Measurements from ENCODE around the gene PSMB2. TPM values are rescaled to one million over a fixed set of nuclear protein-coding genes. Genes with fewer than 3 reads are reported as not detected.
"Not testable (repeated sequence)": the region's sequence is repeated elsewhere in the genome, so short reads cannot be mapped to it uniquely, and the experiment has no call there.

PSMB2 gene
- 10 to 100 TPM; 76.4 to 78.1 TPM for total RNA-seq

- ChIA-PET CTCF (interaction anchor here (0.7 kb wide), 1 partner anchor 85 kb away, joined by 6 read pairs; no protein-coding TSS in a partner anchor), POLR2A (interaction anchor here (0.7 to 2.3 kb wide), 5 partner anchors 13 to 128 kb away, joined by 3 to 8 read pairs (median 5); partner anchors contain the start of gene CLSPN)
- peak within 1 kb of the TSS; percentile 100 for H3K4me3 Mint-ChIP-seq
Observed at GRCh38 chr1:35641233-35641866, at the start of gene PSMB2. TSS of gene PSMB2 (minus strand) at chr1:35641526. CDS start at chr1:35641432, 94 bp downstream.

GRCh38 chr1:35691080-35691479 is 49.8 kb upstream of the PSMB2 start:
- H3K9me3 Mint-ChIP-seq, result no peaks in the 10 kb centered on the region
- no peaks in the 10 kb centered on the region for H3K4me1 Mint-ChIP-seq
- H3K27ac Mint-ChIP-seq, result no peak overlapping the region
- no peaks in the 10 kb centered on the region for H3K36me3 Mint-ChIP-seq (ENCODE audit: low read depth)
- DNase-seq, result no peak
- peaks cover 30% of the 10 kb centered on the region for H3K27me3 Mint-ChIP-seq
- CTCF ChIA-PET, result no interaction called here
- no peak overlapping the region for H3K4me3 Mint-ChIP-seq
- POLR2A ChIA-PET, result no interaction called here

More at GRCh38 chr1:35641233-35641866, at the start of gene PSMB2:
- DNase-seq, result peak; percentile 97
- Mint-ChIP-seq H3K27ac (peak within 1 kb of the TSS; percentile 99), H3K36me3 (ENCODE audit: low read depth) (peaks cover 23% of the 10 kb centered on the region), H3K9me3 (no peaks in the 10 kb centered on the region), H3K4me1 (peaks cover 37% of the 10 kb centered on the region), H3K27me3 (peaks cover 24% of the 10 kb centered on the region)

GRCh38 chr1:35690103-35690502 is 48.8 kb upstream of the PSMB2 start:
- peaks cover 26% of the 10 kb centered on the region for H3K27me3 Mint-ChIP-seq
- CTCF ChIA-PET, result interaction anchor here (0.6 to 1.1 kb wide), 2 partner anchors 25 to 38 kb away, joined by 4 to 5 read pairs; no protein-coding TSS in a partner anchor
- H3K9me3 Mint-ChIP-seq; POLR2A ChIA-PET; H3K27ac Mint-ChIP-seq; H3K4me3 Mint-ChIP-seq; H3K4me1 Mint-ChIP-seq; H3K36me3 Mint-ChIP-seq (ENCODE audit: low read depth); DNase-seq: not testable (repeated sequence)

GRCh38 chr1:35688161-35688560 is 46.8 kb upstream of the PSMB2 start:
- POLR2A ChIA-PET, result no interaction called here

GRCh38 chr1:35683012-35683411 is 41.7 kb upstream of the PSMB2 start:
- DNase-seq, result no peak
- H3K36me3 Mint-ChIP-seq (ENCODE audit: low read depth), result no peaks in the 10 kb centered on the region
- POLR2A ChIA-PET, result no interaction called here
- peaks cover 30% of the 10 kb centered on the region for H3K27me3 Mint-ChIP-seq
- H3K9me3 Mint-ChIP-seq, result no peaks in the 10 kb centered on the region
- no peak overlapping the region for H3K27ac Mint-ChIP-seq
- H3K4me3 Mint-ChIP-seq, result no peak overlapping the region
- CTCF ChIA-PET, result no interaction called here
- peaks cover 4% of the 10 kb centered on the region for H3K4me1 Mint-ChIP-seq

More at GRCh38 chr1:35688161-35688560, 46.8 kb upstream of the PSMB2 start:
- Mint-ChIP-seq H3K4me1 (no peaks in the 10 kb centered on the region), H3K36me3 (ENCODE audit: low read depth) (no peaks in the 10 kb centered on the region), H3K4me3 (no peak overlapping the region), H3K27me3 (peaks cover 38% of the 10 kb centered on the region), H3K9me3 (no peaks in the 10 kb centered on the region), H3K27ac (no peak overlapping the region)
- CTCF ChIA-PET, result no interaction called here
- no peak for DNase-seq

- H3K27me3 Mint-ChIP-seq, result peaks cover 26% of the 10 kb centered on the region
- H3K4me3 Mint-ChIP-seq, result no peak overlapping the region
- POLR2A ChIA-PET, result no interaction called here
- H3K27ac Mint-ChIP-seq, result no peak overlapping the region
- no peak for DNase-seq
- no peaks in the 10 kb centered on the region for H3K36me3 Mint-ChIP-seq (ENCODE audit: low read depth)
- CTCF ChIA-PET, result interaction anchor here (1.4 kb wide), 1 partner anchor 47 kb away, joined by 4 read pairs; no protein-coding TSS in a partner anchor
- peaks cover 4% of the 10 kb centered on the region for H3K4me1 Mint-ChIP-seq
- H3K9me3 Mint-ChIP-seq, result no peaks in the 10 kb centered on the region
Observed at GRCh38 chr1:35680271-35680670, 38.9 kb upstream of the PSMB2 start.

- no peaks in the 10 kb centered on the region for H3K9me3 Mint-ChIP-seq
- no peak overlapping the region for H3K4me3 Mint-ChIP-seq
- CTCF ChIA-PET, result no interaction called here
Observed at GRCh38 chr1:35675773-35676172, 34.4 kb upstream of the PSMB2 start.

GRCh38 chr1:35674111-35674510 is 32.8 kb upstream of the PSMB2 start:
- H3K4me1 Mint-ChIP-seq, result no peaks in the 10 kb centered on the region
- ChIA-PET CTCF (interaction anchor here (0.7 to 1.5 kb wide), 2 partner anchors 105 to 1177 kb away, joined by 3 to 4 read pairs; no protein-coding TSS in a partner anchor), POLR2A (no interaction called here)
- H3K36me3 Mint-ChIP-seq (ENCODE audit: low read depth), result no peaks in the 10 kb centered on the region
- H3K27me3 Mint-ChIP-seq, result peaks cover 13% of the 10 kb centered on the region
- H3K27ac Mint-ChIP-seq, result no peak overlapping the region
- no peak for DNase-seq
- H3K9me3 Mint-ChIP-seq, result no peaks in the 10 kb centered on the region
- no peak overlapping the region for H3K4me3 Mint-ChIP-seq

More at GRCh38 chr1:35675773-35676172, 34.4 kb upstream of the PSMB2 start:
- POLR2A ChIA-PET, result no interaction called here
- peaks cover 15% of the 10 kb centered on the region for H3K27me3 Mint-ChIP-seq
- DNase-seq, result no peak
- H3K27ac Mint-ChIP-seq, result no peak overlapping the region
- H3K36me3 Mint-ChIP-seq (ENCODE audit: low read depth), result no peaks in the 10 kb centered on the region
- H3K4me1 Mint-ChIP-seq, result peaks cover 4% of the 10 kb centered on the region

- Mint-ChIP-seq H3K4me1 (no peaks in the 10 kb centered on the region), H3K36me3 (ENCODE audit: low read depth) (no peaks in the 10 kb centered on the region), H3K9me3 (no peaks in the 10 kb centered on the region), H3K27me3 (peaks cover 22% of the 10 kb centered on the region), H3K4me3 (no peak overlapping the region), H3K27ac (no peak overlapping the region)
- ChIA-PET POLR2A (no interaction called here), CTCF (interaction anchor here (0.5 kb wide), 1 partner anchor 30 kb away, joined by 4 read pairs; no protein-coding TSS in a partner anchor)
- DNase-seq, result no peak
Observed at GRCh38 chr1:35672116-35672515, 30.8 kb upstream of the PSMB2 start.

- peaks cover 26% of the 10 kb centered on the region for H3K27me3 Mint-ChIP-seq
- no peak overlapping the region for H3K4me3 Mint-ChIP-seq
- POLR2A ChIA-PET, result no interaction called here
- CTCF ChIA-PET, result no interaction called here
- no peak overlapping the region for H3K27ac Mint-ChIP-seq
- no peaks in the 10 kb centered on the region for H3K36me3 Mint-ChIP-seq (ENCODE audit: low read depth)
- H3K9me3 Mint-ChIP-seq, result no peaks in the 10 kb centered on the region
- no peaks in the 10 kb centered on the region for H3K4me1 Mint-ChIP-seq
- no peak for DNase-seq
Observed at GRCh38 chr1:35668506-35668905, 27.2 kb upstream of the PSMB2 start.

- Mint-ChIP-seq H3K27ac (no peak overlapping the region), H3K9me3 (no peaks in the 10 kb centered on the region), H3K27me3 (peaks cover 28% of the 10 kb centered on the region), H3K36me3 (ENCODE audit: low read depth) (no peaks in the 10 kb centered on the region), H3K4me1 (no peaks in the 10 kb centered on the region), H3K4me3 (no peak overlapping the region)
- ChIA-PET POLR2A (no interaction called here), CTCF (no interaction called here)
- DNase-seq, result no peak
Observed at GRCh38 chr1:35666916-35667315, 25.6 kb upstream of the PSMB2 start.

GRCh38 chr1:35666216-35666615 is 24.9 kb upstream of the PSMB2 start:
- ChIA-PET POLR2A (no interaction called here), CTCF (no interaction called here)
- no peak for DNase-seq
- H3K9me3 Mint-ChIP-seq, result no peaks in the 10 kb centered on the region
- no peak overlapping the region for H3K27ac Mint-ChIP-seq
- H3K4me1 Mint-ChIP-seq, result no peaks in the 10 kb centered on the region
- H3K27me3 Mint-ChIP-seq, result peaks cover 28% of the 10 kb centered on the region
- H3K36me3 Mint-ChIP-seq (ENCODE audit: low read depth), result no peaks in the 10 kb centered on the region
- no peak overlapping the region for H3K4me3 Mint-ChIP-seq

- H3K36me3 Mint-ChIP-seq (ENCODE audit: low read depth), result no peaks in the 10 kb centered on the region
- no peaks in the 10 kb centered on the region for H3K4me1 Mint-ChIP-seq
- DNase-seq, result no peak
- H3K27ac Mint-ChIP-seq, result no peak overlapping the region
- peaks cover 30% of the 10 kb centered on the region for H3K27me3 Mint-ChIP-seq
- no peak overlapping the region for H3K4me3 Mint-ChIP-seq
- H3K9me3 Mint-ChIP-seq, result no peaks in the 10 kb centered on the region
- ChIA-PET CTCF (no interaction called here), POLR2A (no interaction called here)
Observed at GRCh38 chr1:35663434-35663833, 22.1 kb upstream of the PSMB2 start.

GRCh38 chr1:35661474-35661795 is 20.1 kb upstream of the PSMB2 start:
- Mint-ChIP-seq H3K9me3 (no peaks in the 10 kb centered on the region), H3K4me3 (no peak overlapping the region), H3K4me1 (no peaks in the 10 kb centered on the region), H3K36me3 (ENCODE audit: low read depth) (no peaks in the 10 kb centered on the region), H3K27me3 (peaks cover 16% of the 10 kb centered on the region), H3K27ac (no peak overlapping the region)
- POLR2A ChIA-PET, result no interaction called here
- CTCF ChIA-PET, result no interaction called here
- DNase-seq, result no peak
